K562 (cell line): ENCODE data around the gene SETDB1. TPM values are rescaled to one million over a fixed set of nuclear protein-coding genes. Genes with fewer than 3 reads are reported as not detected.

Experiments used
- ATAC-seq: fragments of 200-7000 bp; cut with Tn5 transposase; 3 replicates; pipeline ENCODE4 v1.9.1; 2020; ENCODE audit warnings: moderate library complexity
- BruUV-seq: library from RNA; stranded (reverse); fragments of 400-500 nt; replicated peaks from 2 replicates; lab custom pipeline; 2021; lab: Mats Ljungman, UMichigan
- CTCF ChIA-PET: fragments of 300-600 bp; formaldehyde crosslinking; extraction: SDS; loops from one replicate; lab custom pipeline; 2021; ENCODE audit warnings: low intra/inter-chr PET ratio; lab: Yijun Ruan, JAX
- POLR2A ChIA-PET: fragments of 300-600, 350-650 bp; sonication (Branson Sonifier 250); formaldehyde crosslinking; extraction: SDS; loops from one replicate; lab custom pipeline; 2021; ENCODE audit warnings: antibody characterized with exemption, inconsistent platforms; lab: Yijun Ruan, JAX
- DNase-seq, 4 experiments: peaks; one replicate each; pipeline versions ENCODE4 v3.0.0 to v3.0.0-alpha.2; 2011 to 2018; ENCODE audit warnings: low spot score in 3 of 4, mixed read lengths in 3 of 4; ENCODE audit errors: extremely low read depth in 1 of 4
- FAIRE-seq: peaks from 2 replicates; lab custom pipeline; 2011; peaks lifted over from hg19 to GRCh38; lab: Jason Lieb, UNC
- H2AFZ ChIP-seq: 2 replicates; pipeline ENCODE4 v1.6.0; 2011; ENCODE audit warnings: low read depth, low read length, control low read depth, inconsistent platforms
- H3K27ac ChIP-seq: fragments of 200-600 bp; 3 replicates; pipeline ENCODE4 v1.8.0; 2011; ENCODE audit warnings: low read depth, mild to moderate bottlenecking, control low read depth, inconsistent platforms, low read length, moderate library complexity, mixed read lengths; ENCODE audit errors: extremely low read depth
- H3K27me3 ChIP-seq, 2 experiments: fragments of 300-600 bp in 1 of 2; 2 replicates in 1 of 2; 3 replicates in 1 of 2; pipeline versions ENCODE4 v1.6.0 to v1.8.0; 2011; ENCODE audit warnings: inconsistent platforms in 2 of 2, low read length in 2 of 2, mild to moderate bottlenecking in 1 of 2, mixed read lengths in 1 of 2, moderate library complexity in 1 of 2; ENCODE audit not compliant: control insufficient read depth in 2 of 2, insufficient read depth in 2 of 2
- H3K36me3 ChIP-seq: fragments of 300-600 bp; 3 replicates; pipeline ENCODE4 v1.8.0; 2011; ENCODE audit warnings: mild to moderate bottlenecking, low read length, inconsistent platforms; ENCODE audit not compliant: control insufficient read depth, insufficient read depth
- H3K4me1 ChIP-seq, 2 experiments: fragments of 200-600 bp in 1 of 2; replicated peaks in 1 of 2; 2 replicates in 1 of 2; 3 replicates in 1 of 2; pipeline versions ENCODE4 v1.5.1 to v1.8.0; 2011; ENCODE audit warnings: inconsistent platforms in 2 of 2, low read length in 2 of 2, mild to moderate bottlenecking in 1 of 2, mixed read lengths in 1 of 2, moderate library complexity in 1 of 2; ENCODE audit not compliant: control insufficient read depth in 2 of 2, insufficient read depth in 2 of 2
- H3K4me2 ChIP-seq: 2 replicates; pipeline ENCODE4 v1.6.1; 2011; ENCODE audit warnings: low read length, control low read depth, inconsistent platforms, mixed read lengths; ENCODE audit not compliant: insufficient read depth
- H3K4me3 ChIP-seq: fragments of 200-600 bp; sonication (generic), shearing (Covaris generic); 2 replicates; pipeline ENCODE4 v1.5.1; 2016; ENCODE audit warnings: control low read depth, inconsistent platforms
- H3K79me2 ChIP-seq: fragments of 200-600 bp; 3 replicates; pipeline ENCODE4 v1.8.0; 2011; ENCODE audit warnings: low read length, inconsistent platforms; ENCODE audit not compliant: control insufficient read depth, insufficient read depth
- H3K9ac ChIP-seq, 2 experiments: 2 replicates each; pipeline versions ENCODE4 v1.6.0 to v1.6.1; 2011; ENCODE audit warnings: low read depth in 2 of 2, low read length in 2 of 2, control low read depth in 1 of 2, inconsistent platforms in 1 of 2, mild to moderate bottlenecking in 1 of 2, mixed read lengths in 1 of 2; ENCODE audit not compliant: insufficient read depth in 1 of 2
- H3K9me1 ChIP-seq: one replicate; pipeline ENCODE4 v1.6.0; 2011; ENCODE audit warnings: inconsistent platforms, mild to moderate bottlenecking, low read length, moderate library complexity; ENCODE audit not compliant: control insufficient read depth, insufficient read depth
- H3K9me3 ChIP-seq: replicated peaks from 2 replicates; pipeline ENCODE4 v1.5.1; 2011; ENCODE audit warnings: low read depth, low read length, inconsistent platforms; ENCODE audit not compliant: control insufficient read depth, insufficient read depth
- H4K20me1 ChIP-seq: replicated peaks from 2 replicates; pipeline ENCODE4 v1.6.1; 2011; ENCODE audit warnings: low read length, inconsistent platforms, mixed read lengths; ENCODE audit not compliant: control insufficient read depth, insufficient read depth
- CBFA2T3 ChIP-seq: fragments of 450-650 bp; IDR thresholded peaks from 2 replicates; pipeline ENCODE4 v1.6.1; 2017
- CXXC5 ChIP-seq: fragments of 250-450 bp; sonication (Bioruptor Pico); IDR thresholded peaks from 2 replicates; pipeline ENCODE4 v1.8.0; 2022; ENCODE audit warnings: inconsistent platforms, mild to moderate bottlenecking, moderate library complexity
- DPF2 ChIP-seq: fragments of 450-650 bp; IDR thresholded peaks from 2 replicates; pipeline ENCODE4 v1.6.1; 2016
- EP400 ChIP-seq: fragments of 450-650 bp; IDR thresholded peaks from 2 replicates; pipeline ENCODE4 v1.6.1; 2017; ENCODE audit warnings: antibody characterized with exemption, mild to moderate bottlenecking, moderate library complexity
- HDAC8 ChIP-seq: fragments of 450-650 bp; IDR thresholded peaks from 2 replicates; pipeline ENCODE4 v1.6.1; 2016; ENCODE audit warnings: mild to moderate bottlenecking, missing genetic modification characterization, moderate library complexity, missing compliant biosample characterization
- KLF1 ChIP-seq: fragments of 450-650 bp; IDR thresholded peaks from 2 replicates; pipeline ENCODE4 v1.6.1; 2016; ENCODE audit warnings: missing genetic modification characterization, missing compliant biosample characterization
- LEF1 ChIP-seq: fragments of 450-650 bp; IDR thresholded peaks from 2 replicates; pipeline ENCODE4 v1.6.1; 2016; ENCODE audit warnings: mild to moderate bottlenecking
- MAFF ChIP-seq: IDR thresholded peaks from 2 replicates; pipeline ENCODE4 v1.6.1; 2012; ENCODE audit warnings: low read length, improper control_type of control experiment
- MEIS2 ChIP-seq: fragments of 450-650 bp; IDR thresholded peaks from 2 replicates; pipeline ENCODE4 v1.6.1; 2014; ENCODE audit warnings: mild to moderate bottlenecking; ENCODE audit not compliant: partially characterized antibody
- NFIC ChIP-seq: fragments of 450-650 bp; IDR thresholded peaks from 2 replicates; pipeline ENCODE4 v1.6.1; 2017; ENCODE audit warnings: mild to moderate bottlenecking, inconsistent platforms
- NFYB ChIP-seq: IDR thresholded peaks from 2 replicates; pipeline ENCODE4 v1.6.1; 2011; ENCODE audit warnings: mild to moderate bottlenecking, moderate library complexity; ENCODE audit not compliant: insufficient read length; ENCODE audit errors: extremely low read depth
- PRPF4 ChIP-seq: fragments of 200-400 bp; formaldehyde crosslinking; IDR thresholded peaks from one replicate; pipeline ENCODE4 v1.6.1; 2017; ENCODE audit warnings: low read length, low read depth, mild to moderate bottlenecking; ENCODE audit not compliant: insufficient read depth, poor library complexity, severe bottlenecking
- TCF3 ChIP-seq: sonication (generic); formaldehyde crosslinking; IDR thresholded peaks from 2 replicates; pipeline ENCODE4 v1.4.0; 2020; ENCODE audit warnings: mild to moderate bottlenecking, missing genetic modification reagents
- ZNF12 ChIP-seq: sonication (generic); formaldehyde crosslinking; IDR thresholded peaks from 2 replicates; pipeline ENCODE4 v1.4.0; 2020; ENCODE audit warnings: mild to moderate bottlenecking, missing genetic modification reagents
- ZNF133 ChIP-seq: fragments of 250-450 bp; sonication (Bioruptor Pico); IDR thresholded peaks from 2 replicates; pipeline ENCODE4 v1.4.0; 2020; ENCODE audit warnings: mild to moderate bottlenecking
- ZNF175 ChIP-seq: fragments of 200-800 bp; sonication (Bioruptor generic); IDR thresholded peaks from 2 replicates; pipeline ENCODE4 v1.6.1; 2016; ENCODE audit warnings: low read depth, mild to moderate bottlenecking, missing genetic modification characterization, missing compliant biosample characterization
- ZNF384 ChIP-seq: IDR thresholded peaks from 2 replicates; pipeline ENCODE4 v1.6.1; 2012; ENCODE audit warnings: low read depth, low read length, improper control_type of control experiment
- ZNF589 ChIP-seq: fragments of 200-800 bp; sonication (Bioruptor generic); IDR thresholded peaks from 2 replicates; pipeline ENCODE4 v1.6.1; 2016; ENCODE audit warnings: low read depth, missing genetic modification characterization, missing compliant biosample characterization
- WGBS: fragments of 100-300 bp; shearing (Covaris generic); methylation state at CpG from one replicate; pipeline ENCODE4 v1.1.6; 2016; ENCODE audit warnings: low coverage, mixed read lengths; ENCODE audit not compliant: insufficient coverage; ENCODE audit errors: missing lambda C conversion rate; 5-methylcytosine and 5-hydroxymethylcytosine counted together
- in situ Hi-C: fragments of 300-500 bp; cut with MboI; formaldehyde crosslinking; loops from 4 replicates; pipeline ENCODE4 v1.15.0; 2018; ENCODE audit warnings: inconsistent platforms, mixed read lengths
- intact Hi-C: fragments of 100-400 bp; cut with micrococcal nuclease; formaldehyde crosslinking; loops from 2 replicates; pipeline ENCODE4 v1.14.2; 2022
- polyA plus RNA-seq, 8 experiments: library from polyadenylated mRNA; depleted of rRNA in 4 of 8; stranded (reverse) in 5 of 8; unstranded in 3 of 8; fragments of >200 nt; fragmentation: Nextera tagmentation in 2 of 8; fragmentation: Illumina TruSeq in 1 of 8; extraction: Ambion mirVana in 2 of 8; extraction: Trizol in 1 of 8; gene quantifications; 2 replicates each; pipeline versions ENCODE4 v1.2.1 to v1.2.3, GENCODE V29; 2011 to 2014; ENCODE audit warnings: inconsistent platforms in 1 of 8, missing spikeins in 1 of 8
- total RNA-seq, 7 experiments: library from RNA; depleted of rRNA in 6 of 7; stranded (reverse); fragments of >200 nt in 6 of 7; fragmentation: Illumina TruSeq in 2 of 7; extraction: Trizol in 2 of 7; gene quantifications; 2 replicates each; pipeline versions ENCODE4 v1.2.1 to v1.2.3, GENCODE V29; 2011 to 2021; ENCODE audit warnings: low replicate concordance in 1 of 7
- TF ChIP-seq, protein P1 (sequence below): fragments of 450-650 bp; IDR thresholded peaks from 2 replicates; pipeline ENCODE4 v1.6.1; 2014; ENCODE audit warnings: low read depth, mild to moderate bottlenecking, moderate library complexity, borderline replicate concordance
- TF ChIP-seq, protein P2 (sequence below), 2 experiments: fragments of 450-650 bp; conservative IDR thresholded peaks; 2 replicates each; pipeline ENCODE4 v1.6.1; 2017; ENCODE audit warnings: mild to moderate bottlenecking in 2 of 2, moderate library complexity in 2 of 2
- TF ChIP-seq, protein P3 (sequence below), 2 experiments: fragments of 450-650 bp; IDR thresholded peaks; 2 replicates each; pipeline ENCODE4 v1.6.1; 2016

The SETDB1 gene
- total and polyA plus RNA-seq, 9 of the 15 experiments (the other 6 are each of a cell fraction or from before 2014, with no cell fraction given) = 21.5 to 64.4 (median 42.0) TPM

DNA sequence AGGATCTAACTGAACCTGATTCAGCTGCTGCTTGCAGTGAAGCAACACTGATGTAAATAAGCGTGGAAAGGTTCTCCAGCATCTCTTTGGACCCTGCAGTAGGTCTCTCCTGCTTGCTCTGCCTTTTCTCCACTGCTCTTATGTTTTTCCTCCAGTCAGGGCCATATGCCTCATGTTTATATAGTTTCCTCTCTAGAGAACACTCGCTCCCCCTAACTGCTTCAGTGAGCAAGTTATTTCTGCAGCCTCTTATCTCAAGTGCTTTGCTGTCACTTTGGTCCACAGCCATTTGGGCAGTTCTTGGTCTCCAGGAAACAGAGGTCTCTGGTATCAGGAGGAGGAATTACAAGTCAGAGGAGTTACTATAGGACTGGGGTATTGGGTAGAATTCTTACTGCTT is 87.4 kb downstream of the SETDB1 start:
- in situ Hi-C loops = no loop called here
- Histone ChIP-seq H3K4me2 (peak overlapping the region; percentile 59; the same call in 1 of the 2 replicates), H3K27ac (peak overlapping the region; percentile 65; the same call in 2 of the 3 replicates)
- TF ChIP-seq LEF1 = no peak
- TF ChIP-seq ZNF175 (CRISPR knock-in tag) = no peak
- TF ChIP-seq HDAC8 = no peak
- TF ChIP-seq PRPF4 = no peak
- TF ChIP-seq, protein P1, sequence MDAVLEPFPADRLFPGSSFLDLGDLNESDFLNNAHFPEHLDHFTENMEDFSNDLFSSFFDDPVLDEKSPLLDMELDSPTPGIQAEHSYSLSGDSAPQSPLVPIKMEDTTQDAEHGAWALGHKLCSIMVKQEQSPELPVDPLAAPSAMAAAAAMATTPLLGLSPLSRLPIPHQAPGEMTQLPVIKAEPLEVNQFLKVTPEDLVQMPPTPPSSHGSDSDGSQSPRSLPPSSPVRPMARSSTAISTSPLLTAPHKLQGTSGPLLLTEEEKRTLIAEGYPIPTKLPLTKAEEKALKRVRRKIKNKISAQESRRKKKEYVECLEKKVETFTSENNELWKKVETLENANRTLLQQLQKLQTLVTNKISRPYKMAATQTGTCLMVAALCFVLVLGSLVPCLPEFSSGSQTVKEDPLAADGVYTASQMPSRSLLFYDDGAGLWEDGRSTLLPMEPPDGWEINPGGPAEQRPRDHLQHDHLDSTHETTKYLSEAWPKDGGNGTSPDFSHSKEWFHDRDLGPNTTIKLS = 0 out of 2 replicates have a peak, but pooled peaks have one; percentile 37
- TF ChIP-seq, protein P2, sequence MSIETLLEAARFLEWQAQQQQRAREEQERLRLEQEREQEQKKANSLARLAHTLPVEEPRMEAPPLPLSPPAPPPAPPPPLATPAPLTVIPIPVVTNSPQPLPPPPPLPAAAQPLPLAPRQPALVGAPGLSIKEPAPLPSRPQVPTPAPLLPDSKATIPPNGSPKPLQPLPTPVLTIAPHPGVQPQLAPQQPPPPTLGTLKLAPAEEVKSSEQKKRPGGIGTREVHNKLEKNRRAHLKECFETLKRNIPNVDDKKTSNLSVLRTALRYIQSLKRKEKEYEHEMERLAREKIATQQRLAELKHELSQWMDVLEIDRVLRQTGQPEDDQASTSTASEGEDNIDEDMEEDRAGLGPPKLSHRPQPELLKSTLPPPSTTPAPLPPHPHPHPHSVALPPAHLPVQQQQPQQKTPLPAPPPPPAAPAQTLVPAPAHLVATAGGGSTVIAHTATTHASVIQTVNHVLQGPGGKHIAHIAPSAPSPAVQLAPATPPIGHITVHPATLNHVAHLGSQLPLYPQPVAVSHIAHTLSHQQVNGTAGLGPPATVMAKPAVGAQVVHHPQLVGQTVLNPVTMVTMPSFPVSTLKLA (conservative IDR thresholded peaks at IDR 0.05) = peak; percentile 44 to 71; a peak in 3 of 4 replicates
- TF ChIP-seq ZNF384 = no peak
- TF ChIP-seq ZNF12 (CRISPR knock-in tag) = no peak
- TF ChIP-seq ZNF589 (CRISPR knock-in tag) = no peak
- TF ChIP-seq DPF2 = no peak; the same call in 1 of the 2 replicates
- TF ChIP-seq, protein P3, sequence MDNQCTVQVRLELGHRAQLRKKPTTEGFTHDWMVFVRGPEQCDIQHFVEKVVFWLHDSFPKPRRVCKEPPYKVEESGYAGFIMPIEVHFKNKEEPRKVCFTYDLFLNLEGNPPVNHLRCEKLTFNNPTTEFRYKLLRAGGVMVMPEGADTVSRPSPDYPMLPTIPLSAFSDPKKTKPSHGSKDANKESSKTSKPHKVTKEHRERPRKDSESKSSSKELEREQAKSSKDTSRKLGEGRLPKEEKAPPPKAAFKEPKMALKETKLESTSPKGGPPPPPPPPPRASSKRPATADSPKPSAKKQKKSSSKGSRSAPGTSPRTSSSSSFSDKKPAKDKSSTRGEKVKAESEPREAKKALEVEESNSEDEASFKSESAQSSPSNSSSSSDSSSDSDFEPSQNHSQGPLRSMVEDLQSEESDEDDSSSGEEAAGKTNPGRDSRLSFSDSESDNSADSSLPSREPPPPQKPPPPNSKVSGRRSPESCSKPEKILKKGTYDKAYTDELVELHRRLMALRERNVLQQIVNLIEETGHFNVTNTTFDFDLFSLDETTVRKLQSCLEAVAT (IDR thresholded peaks at IDR 0.05) = no peak
- TF ChIP-seq KLF1 (tag) = no peak
- TF ChIP-seq CBFA2T3 = peak; percentile 28; the same call in 1 of the 2 replicates
- TF ChIP-seq MEIS2 = peak; percentile 42
- TF ChIP-seq EP400 = peak; percentile 19; the same call in 1 of the 2 replicates
- no peak for TF ChIP-seq ZNF133 (CRISPR knock-in tag)
- TF ChIP-seq NFIC = no peak
- TF ChIP-seq NFYB = no peak
- no peak for TF ChIP-seq MAFF
- TF ChIP-seq TCF3 (CRISPR knock-in tag) = peak; percentile 32; the same call in 1 of the 2 replicates
- 0 out of 2 replicates have a peak, but pooled peaks have one; percentile 7 for TF ChIP-seq CXXC5 (CRISPR knock-in tag)

More for the DNA sequence above, 87.4 kb downstream of the SETDB1 start:
- peak in 2 of 4 experiments; percentile 61 to 87 for DNase-seq
- FAIRE-seq = peak; percentile 81
- peak overlapping the region; percentile 21 to 41; a peak in 1 of 4 replicates for H3K9ac ChIP-seq
- ChIA-PET CTCF (no interaction called here), POLR2A (interaction anchor here (1.5 kb wide), 2 partner anchors 10 to 36 kb away, joined by 4 read pairs; no protein-coding TSS in a partner anchor)
- no peaks in the 10 kb centered on the region for H3K9me3 ChIP-seq
- no peaks in the 10 kb centered on the region for H4K20me1 ChIP-seq
- no peak overlapping the region for H3K4me3 ChIP-seq
- peaks cover 45% of the 10 kb centered on the region for H3K79me2 ChIP-seq
- intact Hi-C loops = no loop called here
- no TSS peak for BruUV-seq
- H2AFZ ChIP-seq = peak overlapping the region; percentile 53; the same call in 1 of the 2 replicates
- H3K27me3 ChIP-seq = no peaks in the 10 kb centered on the region
- peaks cover 34% of the 10 kb centered on the region for H3K36me3 ChIP-seq
- H3K4me1 ChIP-seq = peaks cover 20 to 34% of the 10 kb centered on the region in 2 experiments
- peak; percentile 75 for ATAC-seq
- H3K9me1 ChIP-seq = no peaks in the 10 kb centered on the region
- WGBS = 3% methylated on average over 2 of the region's 2 CpGs
